Breast epithelium (tissue), 3 donors: ENCODE data around the gene ACIN1.

ENCODE experiments used
- POLR2AphosphoS5 ChIP-seq, 3 donors: sonication (generic); formaldehyde crosslinking; IDR thresholded peaks; one replicate each; pipeline ENCODE4 v1.6.1; 2017; ENCODE audit warnings: antibody characterized with exemption in 3 of 3
- TF ChIP-seq, protein P1 (sequence below), 3 donors: fragments of 450-650 bp; IDR thresholded peaks; one replicate each; pipeline ENCODE4 v1.5.1; 2016 to 2017; ENCODE audit warnings: antibody characterized with exemption in 3 of 3, mild to moderate bottlenecking in 3 of 3, moderate library complexity in 3 of 3

DNA sequence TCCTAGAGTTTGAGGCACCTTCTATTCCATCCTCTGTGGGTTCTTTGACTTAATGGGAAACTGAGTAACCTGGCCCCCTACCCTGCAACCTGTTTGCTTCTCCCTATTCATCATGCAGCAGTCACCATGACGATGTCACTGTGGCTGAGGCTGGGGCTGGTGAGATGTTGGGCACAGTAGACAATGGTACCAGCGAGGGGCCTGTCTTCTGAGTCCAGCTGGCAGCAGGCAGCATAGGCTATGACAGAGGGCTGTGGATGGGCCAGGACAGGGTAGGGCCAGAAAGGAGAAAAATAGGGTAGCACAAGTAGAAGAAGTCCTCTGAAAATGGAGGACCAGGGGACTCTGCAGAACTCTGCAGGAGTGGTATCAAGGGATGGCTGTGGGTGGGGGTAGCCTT, 7.9 kb upstream of the ACIN1 start:
- TF ChIP-seq, protein P1, sequence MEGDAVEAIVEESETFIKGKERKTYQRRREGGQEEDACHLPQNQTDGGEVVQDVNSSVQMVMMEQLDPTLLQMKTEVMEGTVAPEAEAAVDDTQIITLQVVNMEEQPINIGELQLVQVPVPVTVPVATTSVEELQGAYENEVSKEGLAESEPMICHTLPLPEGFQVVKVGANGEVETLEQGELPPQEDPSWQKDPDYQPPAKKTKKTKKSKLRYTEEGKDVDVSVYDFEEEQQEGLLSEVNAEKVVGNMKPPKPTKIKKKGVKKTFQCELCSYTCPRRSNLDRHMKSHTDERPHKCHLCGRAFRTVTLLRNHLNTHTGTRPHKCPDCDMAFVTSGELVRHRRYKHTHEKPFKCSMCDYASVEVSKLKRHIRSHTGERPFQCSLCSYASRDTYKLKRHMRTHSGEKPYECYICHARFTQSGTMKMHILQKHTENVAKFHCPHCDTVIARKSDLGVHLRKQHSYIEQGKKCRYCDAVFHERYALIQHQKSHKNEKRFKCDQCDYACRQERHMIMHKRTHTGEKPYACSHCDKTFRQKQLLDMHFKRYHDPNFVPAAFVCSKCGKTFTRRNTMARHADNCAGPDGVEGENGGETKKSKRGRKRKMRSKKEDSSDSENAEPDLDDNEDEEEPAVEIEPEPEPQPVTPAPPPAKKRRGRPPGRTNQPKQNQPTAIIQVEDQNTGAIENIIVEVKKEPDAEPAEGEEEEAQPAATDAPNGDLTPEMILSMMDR (IDR thresholded peaks at IDR 0.05), result no peak
- TF ChIP-seq POLR2AphosphoS5 (IDR thresholded peaks at IDR 0.05), result no peak
